ENCODE data around the gene PNPT1. TPM values are rescaled to one million over a fixed set of nuclear protein-coding genes. Genes with fewer than 3 reads are reported as not detected.
"Not testable (repeated sequence)": the region's sequence is repeated elsewhere in the genome, so short reads cannot be mapped to it uniquely, and the experiment has no call there.

The PNPT1 gene
- polyA plus RNA-seq, 1 of the 3 experiments (the other 2 are of a cell fraction), result 11.7 TPM

DNA sequence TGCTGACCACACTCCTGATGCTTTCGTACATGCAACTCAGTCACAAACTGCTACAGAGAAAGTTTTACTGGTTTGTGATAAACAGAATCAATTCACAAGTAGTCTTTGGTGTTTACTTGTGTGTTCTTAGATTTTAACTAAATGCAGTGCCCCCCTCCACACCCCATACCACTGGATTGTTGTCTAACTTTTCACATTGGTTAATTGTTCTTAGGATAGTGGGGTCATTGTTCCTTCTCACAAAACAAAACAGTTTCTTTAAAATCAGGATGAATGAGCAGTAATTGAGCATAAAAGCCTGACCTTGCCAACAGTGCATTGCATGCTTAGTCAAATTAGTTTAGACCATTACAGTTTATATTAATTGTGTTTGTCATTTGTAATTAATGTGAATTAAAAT is 14.1 kb upstream of the PNPT1 start:
- no peak overlapping the region for H3K4me2 ChIP-seq
- DNase-seq, result no peak
- no peaks in the 10 kb centered on the region for H3K9me2 ChIP-seq
- no peak overlapping the region for H2AFZ ChIP-seq (ENCODE audit: low read depth)
- no peak for TF ChIP-seq POLR2AphosphoS5 (IDR thresholded peaks at IDR 0.05; ENCODE audit: low read depth, low read length)
- no peaks in the 10 kb centered on the region for H3F3A ChIP-seq (replicated peaks; ENCODE audit: insufficient read depth)
- no peaks in the 10 kb centered on the region for H3K27me3 ChIP-seq (ENCODE audit: insufficient read depth)
- H4K20me1 ChIP-seq (ENCODE audit: insufficient read depth), result no peaks in the 10 kb centered on the region
- 73% methylated on average over 1 of the region's 1 CpG for WGBS (ENCODE audit: low lambda C conversion rate)
- H3K4me3 ChIP-seq (ENCODE audit: low read depth in 2 of 2, low read length in 1 of 2), result no peak overlapping the region
- H3K9ac ChIP-seq, result no peak overlapping the region
- no peaks in the 10 kb centered on the region for H3K36me3 ChIP-seq (replicated peaks in 1 of 2; ENCODE audit: control insufficient read depth in 1 of 2, insufficient read depth in 2 of 2, low read length in 1 of 2)
- POLR2A ChIA-PET, result no interaction called here
- H3K9me3 ChIP-seq, result no peaks in the 10 kb centered on the region
- H3K4me1 ChIP-seq (ENCODE audit: control insufficient read depth in 1 of 2, insufficient read depth in 2 of 2, low read depth in 1 of 2, low read length in 1 of 2), result no peaks in the 10 kb centered on the region
- CTCF ChIA-PET, result interaction anchor here (2.3 kb wide), 1 partner anchor 11 kb away, joined by 11 read pairs; no protein-coding TSS in a partner anchor
- H3K79me2 ChIP-seq (ENCODE audit: insufficient read depth), result no peaks in the 10 kb centered on the region
- H3K27ac ChIP-seq (ENCODE audit: low read depth in 2 of 2, low read length in 1 of 2), result no peak overlapping the region

DNA sequence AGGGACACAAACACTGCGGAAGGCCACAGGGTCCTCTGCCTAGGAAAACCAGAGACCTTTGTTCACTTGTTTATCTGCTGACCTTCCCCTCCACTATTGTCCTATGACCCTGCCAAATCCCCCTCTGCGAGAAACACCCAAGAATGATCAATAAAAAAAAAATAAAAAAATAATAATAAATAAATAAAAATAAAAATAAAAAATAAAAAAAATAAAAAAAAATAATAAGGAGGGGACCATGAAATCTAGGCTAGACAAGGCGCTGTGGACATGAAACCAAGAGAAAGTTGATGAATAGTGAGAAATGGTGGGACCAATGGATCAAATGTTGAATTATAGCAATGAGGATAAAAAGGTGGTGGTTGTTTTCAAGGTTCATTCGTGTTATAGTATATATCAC is 12.6 kb upstream of the PNPT1 start:
- H3K36me3 ChIP-seq (replicated peaks in 1 of 2; ENCODE audit: control insufficient read depth in 1 of 2, insufficient read depth in 2 of 2, low read length in 1 of 2); POLR2A ChIA-PET; H3K9ac ChIP-seq; H3K4me1 ChIP-seq (ENCODE audit: control insufficient read depth in 1 of 2, insufficient read depth in 2 of 2, low read depth in 1 of 2, low read length in 1 of 2); H2AFZ ChIP-seq (ENCODE audit: low read depth); H3K9me3 ChIP-seq; H3K27me3 ChIP-seq (ENCODE audit: insufficient read depth); H3K27ac ChIP-seq (ENCODE audit: low read depth in 2 of 2, low read length in 1 of 2); DNase-seq; H3K4me2 ChIP-seq; CTCF ChIA-PET; H4K20me1 ChIP-seq (ENCODE audit: insufficient read depth); H3K4me3 ChIP-seq (ENCODE audit: low read depth in 2 of 2, low read length in 1 of 2); H3K9me2 ChIP-seq; H3F3A ChIP-seq (replicated peaks; ENCODE audit: insufficient read depth); H3K79me2 ChIP-seq (ENCODE audit: insufficient read depth): not testable (repeated sequence)
- 53% methylated on average over 4 of the region's 4 CpGs for WGBS (ENCODE audit: low lambda C conversion rate)

DNA sequence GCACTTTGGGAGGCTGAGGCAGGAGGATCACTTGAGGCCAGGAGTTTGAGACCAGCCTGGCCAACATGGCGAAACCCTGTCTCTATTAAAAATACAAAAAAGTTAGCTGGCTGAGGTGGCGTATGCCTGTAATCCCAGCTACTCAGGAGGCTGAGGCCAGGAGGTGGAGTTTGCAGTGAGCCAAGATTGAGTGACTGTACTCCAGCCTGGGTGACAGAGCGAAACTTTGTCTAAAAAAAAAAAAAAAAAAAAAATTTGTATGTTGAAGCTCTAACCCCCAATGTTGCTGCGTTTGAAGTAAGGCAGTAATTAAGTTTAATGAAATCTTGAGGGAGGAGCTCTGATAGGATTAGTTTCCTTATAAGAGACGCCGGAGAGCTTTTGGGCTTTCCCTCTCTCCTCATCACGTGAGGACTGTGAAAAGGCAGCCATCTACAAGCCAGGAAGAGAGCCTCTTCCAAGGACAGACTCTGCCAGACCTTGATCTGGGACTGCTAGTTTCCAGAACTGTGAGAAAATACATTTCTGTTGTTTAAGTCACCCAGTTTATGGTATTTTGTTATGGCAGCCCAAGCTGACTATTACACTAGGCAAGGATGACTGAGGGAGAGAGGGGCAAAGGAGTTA is 11.5 kb upstream of the PNPT1 start:
- no peak overlapping the region; the same call in 1 of the 2 replicates for H3K4me2 ChIP-seq
- H4K20me1 ChIP-seq (ENCODE audit: insufficient read depth), result no peaks in the 10 kb centered on the region
- H3K36me3 ChIP-seq (replicated peaks in 1 of 2; ENCODE audit: control insufficient read depth in 1 of 2, insufficient read depth in 2 of 2, low read length in 1 of 2), result no peaks in the 10 kb centered on the region
- no peaks in the 10 kb centered on the region for H3K27me3 ChIP-seq (ENCODE audit: insufficient read depth)
- CTCF ChIA-PET, result interaction anchor here (1.5 kb wide), 1 partner anchor 13 kb away, joined by 5 read pairs; no protein-coding TSS in a partner anchor
- H3F3A ChIP-seq (replicated peaks; ENCODE audit: insufficient read depth), result no peaks in the 10 kb centered on the region
- WGBS (ENCODE audit: low lambda C conversion rate), result 47% methylated on average over 7 of the region's 7 CpGs
- no peaks in the 10 kb centered on the region for H3K9me3 ChIP-seq
- no peaks in the 10 kb centered on the region for H3K9me2 ChIP-seq
- 0 out of 2 replicates have a peak overlapping the region, but pooled peaks have one; percentile 35 for H2AFZ ChIP-seq (ENCODE audit: low read depth)
- no peak overlapping the region for H3K9ac ChIP-seq
- DNase-seq, result no peak
- H3K4me3 ChIP-seq (ENCODE audit: low read depth in 2 of 2, low read length in 1 of 2), result no peak overlapping the region
- TF ChIP-seq POLR2AphosphoS5 (IDR thresholded peaks at IDR 0.05; ENCODE audit: low read depth, low read length), result no peak
- no peak for TF ChIP-seq YY1 (IDR thresholded peaks at IDR 0.05; ENCODE audit: low read depth)
- no peak for TF ChIP-seq TAF1 (IDR thresholded peaks at IDR 0.05; ENCODE audit: borderline replicate concordance, low read depth, low read length)
- POLR2A ChIA-PET, result no interaction called here
- H3K4me1 ChIP-seq (ENCODE audit: control insufficient read depth in 1 of 2, insufficient read depth in 2 of 2, low read depth in 1 of 2, low read length in 1 of 2), result no peaks in the 10 kb centered on the region
- no peaks in the 10 kb centered on the region for H3K79me2 ChIP-seq (ENCODE audit: insufficient read depth)
- H3K27ac ChIP-seq (ENCODE audit: low read depth in 2 of 2, low read length in 1 of 2), result no peak overlapping the region

DNA sequence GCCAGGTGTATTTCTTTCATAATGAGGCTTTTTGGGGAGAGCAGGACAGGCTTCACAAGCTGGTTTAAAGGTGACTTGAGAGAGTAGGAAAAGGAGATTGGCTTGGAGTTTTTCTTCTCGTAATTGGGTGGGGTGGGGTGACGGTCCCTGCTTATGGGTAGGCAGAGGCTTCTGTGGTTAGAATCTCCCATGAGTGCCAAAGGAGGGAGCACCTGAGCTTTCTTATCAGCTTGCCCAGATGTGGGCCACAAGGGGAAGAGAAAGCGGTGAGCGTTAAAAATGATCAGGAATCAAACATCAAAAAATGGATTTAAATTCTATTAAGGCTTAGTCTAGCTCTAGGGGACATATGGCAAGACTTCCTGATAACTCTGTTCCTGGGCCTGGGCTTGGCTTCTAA is 9.7 kb upstream of the PNPT1 start:
- Histone ChIP-seq H3K4me3 (ENCODE audit: low read depth in 2 of 2, low read length in 1 of 2) (no peak overlapping the region), H3F3A (replicated peaks; ENCODE audit: insufficient read depth) (no peaks in the 10 kb centered on the region), H3K27ac (ENCODE audit: low read depth in 2 of 2, low read length in 1 of 2) (no peak overlapping the region), H3K27me3 (ENCODE audit: insufficient read depth) (no peaks in the 10 kb centered on the region), H3K9ac (no peak overlapping the region), H3K9me3 (no peaks in the 10 kb centered on the region), H3K4me1 (ENCODE audit: control insufficient read depth in 1 of 2, insufficient read depth in 2 of 2, low read depth in 1 of 2, low read length in 1 of 2) (no peaks in the 10 kb centered on the region), H3K79me2 (ENCODE audit: insufficient read depth) (no peaks in the 10 kb centered on the region), H4K20me1 (ENCODE audit: insufficient read depth) (no peaks in the 10 kb centered on the region), H3K36me3 (replicated peaks in 1 of 2; ENCODE audit: control insufficient read depth in 1 of 2, insufficient read depth in 2 of 2, low read length in 1 of 2) (no peaks in the 10 kb centered on the region), H3K4me2 (no peak overlapping the region), H2AFZ (ENCODE audit: low read depth) (no peak overlapping the region), H3K9me2 (no peaks in the 10 kb centered on the region)
- DNase-seq, result no peak
- 24% methylated on average over 4 of the region's 4 CpGs for WGBS (ENCODE audit: low lambda C conversion rate)
- POLR2A ChIA-PET, result no interaction called here
- CTCF ChIA-PET, result interaction anchor here (0.6 to 0.8 kb wide), 2 partner anchors 14 to 150 kb away, joined by 3 read pairs; no protein-coding TSS in a partner anchor
- no peak for TF ChIP-seq JUND (IDR thresholded peaks at IDR 0.05)
- no peak for TF ChIP-seq FOXJ3 (CRISPR knock-in tag; IDR thresholded peaks at IDR 0.05)
- TF ChIP-seq CHD2 (IDR thresholded peaks at IDR 0.05; ENCODE audit: low read length, partially characterized antibody), result no peak

DNA sequence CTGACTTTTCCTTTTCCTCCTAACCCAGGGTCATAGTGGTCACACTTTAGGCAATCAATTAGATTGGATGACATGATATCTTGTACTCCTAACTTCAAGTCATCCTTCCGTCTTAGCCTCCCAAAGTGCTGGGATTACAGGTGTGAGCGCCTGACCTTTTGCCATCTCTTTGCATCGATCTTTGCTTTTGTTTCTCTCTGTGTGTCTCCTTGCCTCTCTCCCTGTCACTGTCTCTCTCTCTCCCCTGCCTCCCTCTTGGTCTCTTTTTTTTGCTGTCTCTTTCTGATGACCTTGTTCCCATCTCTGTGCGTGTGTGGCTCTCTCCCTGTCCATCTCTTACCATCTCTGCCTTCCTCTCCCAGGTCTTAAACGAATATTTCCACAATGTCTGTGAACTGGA is 904 bp downstream of the PNPT1 start:
- CTCF ChIA-PET; H3F3A ChIP-seq (replicated peaks; ENCODE audit: insufficient read depth); H3K27ac ChIP-seq (ENCODE audit: low read depth in 2 of 2, low read length in 1 of 2); H3K9me3 ChIP-seq; H4K20me1 ChIP-seq (ENCODE audit: insufficient read depth); DNase-seq; H3K27me3 ChIP-seq (ENCODE audit: insufficient read depth); H3K9me2 ChIP-seq; POLR2A ChIA-PET; H3K36me3 ChIP-seq (replicated peaks in 1 of 2; ENCODE audit: control insufficient read depth in 1 of 2, insufficient read depth in 2 of 2, low read length in 1 of 2): not testable (repeated sequence)
- Histone ChIP-seq H3K4me2 (peak overlapping the region; percentile 99), H3K4me1 (ENCODE audit: control insufficient read depth in 1 of 2, insufficient read depth in 2 of 2, low read depth in 1 of 2, low read length in 1 of 2) (peaks cover 0 to 16% of the 10 kb centered on the region in 2 experiments; a peak in 2 of 4 replicates), H3K4me3 (ENCODE audit: low read depth in 2 of 2, low read length in 1 of 2) (peak overlapping the region; percentile 72 to 96), H3K9ac (peak overlapping the region; percentile 73), H2AFZ (ENCODE audit: low read depth) (peak overlapping the region; percentile 99; the same call in 1 of the 2 replicates), H3K79me2 (ENCODE audit: insufficient read depth) (peaks cover 56% of the 10 kb centered on the region)
- WGBS (ENCODE audit: low lambda C conversion rate), result 35% methylated on average over 5 of the region's 5 CpGs

Data from SK-N-SH (cell line).